Measurements from ENCODE around the gene MZB1. TPM values are rescaled to one million over a fixed set of nuclear protein-coding genes. Genes with fewer than 3 reads are reported as not detected.
"Not testable (repeated sequence)": the region's sequence is repeated elsewhere in the genome, so short reads cannot be mapped to it uniquely, and the experiment has no call there.

The MZB1 gene
- total RNA-seq, 1 donor from 2014 or later, result 1.6 TPM

GRCh38 chr5:139394654-139395566 lies 5.2 kb upstream of the MZB1 start, which contains the start of gene PROB1:
TSS of gene PROB1 (minus strand) at chr5:139395104. CDS start at chr5:139395081, 23 bp downstream.
- intact Hi-C loops (cut with micrococcal nuclease), result no loop called here
- DNase-seq (peak; percentile 85), ATAC-seq (peak; percentile 82)

- peak; percentile 78 for DNase-seq
- ATAC-seq, result peak; percentile 51
- intact Hi-C loops (cut with micrococcal nuclease), result no loop called here
These were observed 4.5 kb upstream of the MZB1 start for GRCh38 chr5:139394123-139394653.

GRCh38 chr5:139393497-139394122 lies 3.9 kb upstream of the MZB1 start:
- ATAC-seq (no peak), DNase-seq (no peak)
- intact Hi-C loops (cut with micrococcal nuclease), result no loop called here

- intact Hi-C loops (cut with micrococcal nuclease), result no loop called here
- ATAC-seq, result peak; percentile 19
- DNase-seq, result peak; percentile 76
These were observed 3.2 kb upstream of the MZB1 start for GRCh38 chr5:139392678-139393496.

- DNase-seq (no peak), ATAC-seq (no peak)
- intact Hi-C loops (cut with micrococcal nuclease), result no loop called here
These were observed 2.6 kb upstream of the MZB1 start for GRCh38 chr5:139392324-139392677.

- no peak for ATAC-seq
- intact Hi-C loops (cut with micrococcal nuclease), result no loop called here
- DNase-seq, result no peak
These were observed 2.0 kb upstream of the MZB1 start for GRCh38 chr5:139391570-139392323.

- ATAC-seq (no peak), DNase-seq (no peak)
- intact Hi-C loops (cut with micrococcal nuclease), result no loop called here
These were observed 1.2 kb upstream of the MZB1 start for GRCh38 chr5:139390639-139391569.

GRCh38 chr5:139388198-139388821 lies 1.4 kb downstream of the MZB1 start:
- no peak for DNase-seq
- ATAC-seq, result peak; percentile 18

GRCh38 chr5:139387611-139388197 lies 2.0 kb downstream of the MZB1 start:
- ATAC-seq (no peak), DNase-seq (no peak)
- intact Hi-C loops (cut with micrococcal nuclease), result no loop called here

More at GRCh38 chr5:139388198-139388821, 1.4 kb downstream of the MZB1 start:
- intact Hi-C loops (cut with micrococcal nuclease), result no loop called here

- intact Hi-C loops (cut with micrococcal nuclease); ATAC-seq: not testable (repeated sequence)
- DNase-seq, result peak; percentile 18
These were observed 2.8 kb downstream of the MZB1 start for GRCh38 chr5:139386956-139387355.

- no peak for ATAC-seq
- DNase-seq, result no peak
- intact Hi-C loops (cut with micrococcal nuclease), result no loop called here
These were observed 3.7 kb downstream of the MZB1 start for GRCh38 chr5:139386050-139386438.

- intact Hi-C loops (cut with micrococcal nuclease), result no loop called here
- ATAC-seq, result peak; percentile 39
These were observed 4.4 kb downstream of the MZB1 start for GRCh38 chr5:139385061-139386049.

GRCh38 chr5:139384591-139385051 lies 5.1 kb downstream of the MZB1 start:
- intact Hi-C loops (cut with micrococcal nuclease), result no loop called here
- DNase-seq (peak; percentile 17), ATAC-seq (no peak)

More at GRCh38 chr5:139385061-139386049, 4.4 kb downstream of the MZB1 start:
- DNase-seq, result peak; percentile 44

GRCh38 chr5:139383993-139384590 lies 5.6 kb downstream of the MZB1 start:
- intact Hi-C loops (cut with micrococcal nuclease), result no loop called here
- no peak for ATAC-seq
- peak; percentile 29 for DNase-seq
